Memory B cell (primary cell): ENCODE measurements around the gene PIGC.

ENCODE experiments used
- ATAC-seq: fragments of 150-1000 bp; cut with Tn5 transposase; 2 replicates; pipeline ENCODE4 v1.10.0; 2021; ENCODE audit warnings: low read depth, mild to moderate bottlenecking, moderate library complexity
- DNase-seq, 2 donors: peaks; one replicate each; pipeline ENCODE4 v3.0.0; 2022; ENCODE audit warnings: low spot score in 2 of 2
- H3K27ac Mint-ChIP-seq: one replicate; pipeline ENCODE4 v1.8.0; 2022; ENCODE audit warnings: mild to moderate bottlenecking, moderate library complexity, mixed read lengths
- H3K27me3 Mint-ChIP-seq: one replicate; pipeline ENCODE4 v1.8.0; 2022; ENCODE audit warnings: mixed read lengths
- H3K36me3 Mint-ChIP-seq: one replicate; pipeline ENCODE4 v1.8.0; 2022; ENCODE audit warnings: mild to moderate bottlenecking, mixed read lengths
- H3K4me1 Mint-ChIP-seq: one replicate; pipeline ENCODE4 v1.8.0; 2022; ENCODE audit warnings: mixed read lengths
- H3K4me3 Mint-ChIP-seq: one replicate; pipeline ENCODE4 v1.8.0; 2022; ENCODE audit warnings: mild to moderate bottlenecking, moderate library complexity, mixed read lengths
- H3K9me3 Mint-ChIP-seq: one replicate; pipeline ENCODE4 v1.8.0; 2022; ENCODE audit warnings: mixed read lengths

The PIGC gene

GRCh38 chr1:172394141-172394751 lies 49.6 kb downstream of the PIGC start:
- peak overlapping the region; percentile 99 for H3K27ac Mint-ChIP-seq
- H3K27me3 Mint-ChIP-seq: no peaks in the 10 kb centered on the region
- H3K4me3 Mint-ChIP-seq: peak overlapping the region; percentile 76
- peak; percentile 45 to 69 for DNase-seq
- H3K4me1 Mint-ChIP-seq: peaks cover 56% of the 10 kb centered on the region
- H3K9me3 Mint-ChIP-seq: no peaks in the 10 kb centered on the region
- no peaks in the 10 kb centered on the region for H3K36me3 Mint-ChIP-seq
- peak; percentile 71 for ATAC-seq

DNA sequence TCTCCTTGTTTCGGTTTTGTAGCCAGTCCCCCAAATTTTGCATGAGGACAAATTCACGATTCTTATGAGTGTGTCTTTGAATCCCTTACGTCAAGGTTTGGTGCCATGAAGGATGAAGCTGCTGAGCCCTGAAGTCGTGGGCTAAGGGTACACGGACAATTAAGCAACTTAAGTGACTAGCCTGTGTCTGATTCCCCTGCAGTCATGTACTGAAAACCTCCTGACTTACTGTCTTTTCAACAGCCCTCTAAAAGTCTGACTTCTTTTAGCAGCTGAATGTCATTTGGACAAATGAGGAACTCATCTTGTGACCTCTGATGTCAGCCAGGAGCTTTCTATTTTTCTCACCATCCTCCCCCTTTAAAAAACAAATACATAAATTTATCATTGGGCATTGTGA lies 50.5 kb downstream of the PIGC start:
- peak; percentile 29 to 44 for DNase-seq
- Mint-ChIP-seq H3K4me3 (peak overlapping the region; percentile 83), H3K36me3 (no peaks in the 10 kb centered on the region), H3K27ac (peak overlapping the region; percentile 99), H3K27me3 (no peaks in the 10 kb centered on the region), H3K9me3 (no peaks in the 10 kb centered on the region), H3K4me1 (peaks cover 48% of the 10 kb centered on the region)
- peak; percentile 68 for ATAC-seq

GRCh38 chr1:172391976-172392375 lies 51.9 kb downstream of the PIGC start:
- Mint-ChIP-seq H3K27ac (peak overlapping the region; percentile 99), H3K4me3 (no peak overlapping the region), H3K4me1 (peaks cover 38% of the 10 kb centered on the region)

More at GRCh38 chr1:172391976-172392375, 51.9 kb downstream of the PIGC start:
- Mint-ChIP-seq H3K27me3 (no peaks in the 10 kb centered on the region), H3K9me3 (no peaks in the 10 kb centered on the region), H3K36me3 (no peaks in the 10 kb centered on the region)
- DNase-seq (no peak), ATAC-seq (no peak)
